ENCODE results near the gene GLDN.

- TF ChIP-seq CTCF (IDR thresholded peaks at IDR 0.05), result no peak
- no peak for TF ChIP-seq POLR2AphosphoS5 (IDR thresholded peaks at IDR 0.05)
These were observed 7.2 kb downstream of the GLDN start for GRCh38 chr15:51348688-51349087.
